Superior temporal gyrus (tissue), 1 donor: ENCODE measurements around the gene CAPZA1.

Experiments used
- DNase-seq: peaks from one replicate; pipeline ENCODE4 v3.0.0-alpha.2; 2016; ENCODE audit errors: extremely low spot score

Gene CAPZA1

GRCh38 chr1:112715264-112716053 lies 95.8 kb downstream of the CAPZA1 start, which contains the start of gene PPM1J:
PPM1J (minus strand) TSS chr1:112715332; CDS start chr1:112715301, 31 bp downstream.
- DNase-seq, result peak; percentile 64

DNA sequence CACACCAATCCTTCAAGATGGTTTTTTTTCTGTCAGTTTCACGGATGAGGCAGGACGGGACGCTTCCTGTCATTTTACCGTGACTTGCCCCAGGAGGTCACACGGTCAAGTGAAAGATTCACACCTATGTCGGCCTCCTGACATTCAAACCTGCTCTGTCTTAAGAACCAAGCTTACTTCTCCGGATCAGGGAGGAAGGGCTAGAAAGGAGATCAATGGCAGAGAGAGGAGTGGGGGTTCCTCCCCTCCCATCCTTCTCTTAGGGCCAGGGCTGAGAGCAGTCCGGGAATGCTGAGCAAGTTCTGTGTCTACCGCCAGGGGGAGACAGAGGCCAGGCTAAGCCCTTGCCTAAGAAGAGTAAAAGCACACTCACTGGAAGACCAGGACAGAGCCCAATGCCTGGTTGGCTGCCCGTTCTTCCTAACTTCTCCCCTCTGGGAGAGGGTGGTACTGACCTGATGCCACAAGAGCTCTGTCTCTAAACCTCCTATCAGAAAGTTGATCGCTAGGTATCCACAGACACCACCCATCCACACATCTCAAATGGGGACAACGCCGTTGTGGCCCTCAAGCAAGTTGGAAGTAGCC lies 96.6 kb downstream of the CAPZA1 start:
- peak; percentile 98 for DNase-seq

- no peak for DNase-seq
Measured at GRCh38 chr1:112717263-112717873, 97.7 kb downstream of the CAPZA1 start.

DNA sequence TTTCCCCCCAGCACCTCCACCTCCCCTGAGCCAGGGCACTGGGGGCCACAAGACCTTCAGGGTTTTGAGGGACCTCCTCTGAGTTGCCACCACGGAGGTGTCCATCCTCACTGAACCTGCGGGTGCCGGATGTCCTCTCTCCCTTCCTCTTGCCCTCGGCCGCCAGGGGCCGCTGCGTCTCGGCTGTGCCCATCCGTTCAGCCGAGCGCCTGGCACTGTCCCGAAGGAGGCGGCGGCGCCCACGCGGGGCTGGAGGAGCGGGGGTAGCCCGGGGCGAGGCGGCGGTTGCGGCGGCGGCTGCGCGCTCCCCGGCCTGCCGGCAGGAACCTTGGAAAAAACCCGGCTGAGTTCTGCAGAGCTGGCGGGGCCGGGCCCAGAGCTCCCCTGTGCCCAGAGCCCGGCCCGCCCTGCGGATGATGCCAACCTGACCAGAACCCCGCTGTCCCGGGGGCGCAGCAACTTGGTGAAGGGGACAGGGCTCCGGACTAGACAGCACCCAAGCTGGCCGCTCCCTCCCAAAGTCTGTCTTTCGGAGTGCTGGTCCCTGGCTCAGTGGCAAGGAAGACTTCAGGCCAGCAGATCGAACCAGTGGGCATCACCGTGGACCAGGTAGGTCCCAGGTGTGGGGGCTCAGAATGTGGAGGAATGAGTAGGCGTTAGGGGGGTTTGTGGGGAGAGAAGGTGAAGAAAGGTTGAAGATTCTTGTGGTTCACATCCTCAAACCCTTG lies 99.2 kb downstream of the CAPZA1 start:
- DNase-seq, result peak; percentile 83

DNA sequence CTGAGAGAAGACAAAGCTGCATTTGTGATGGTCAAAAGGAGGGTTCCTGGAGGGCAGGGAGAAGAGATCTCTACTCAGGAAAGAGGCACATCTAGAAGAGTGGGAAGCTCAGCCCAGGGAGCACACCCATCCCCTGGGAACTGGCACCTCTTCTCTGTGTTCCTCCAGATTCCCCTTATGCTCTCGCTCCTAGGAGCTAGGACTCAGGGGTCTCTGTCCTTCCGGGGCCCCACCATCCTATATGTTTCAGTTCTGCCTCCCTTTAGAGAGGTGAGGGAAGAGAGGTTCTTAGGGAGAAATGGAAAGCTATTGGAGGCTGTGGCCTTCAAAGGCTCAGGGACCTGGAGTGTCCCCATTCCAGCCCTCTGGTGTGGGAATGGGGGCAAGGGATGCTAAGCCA lies 100.1 kb downstream of the CAPZA1 start:
- no peak for DNase-seq

- DNase-seq, result no peak
Measured at GRCh38 chr1:112720800-112721199, 101.2 kb downstream of the CAPZA1 start.
